ENCODE measurements around the gene MED13L.

The MED13L gene

DNA sequence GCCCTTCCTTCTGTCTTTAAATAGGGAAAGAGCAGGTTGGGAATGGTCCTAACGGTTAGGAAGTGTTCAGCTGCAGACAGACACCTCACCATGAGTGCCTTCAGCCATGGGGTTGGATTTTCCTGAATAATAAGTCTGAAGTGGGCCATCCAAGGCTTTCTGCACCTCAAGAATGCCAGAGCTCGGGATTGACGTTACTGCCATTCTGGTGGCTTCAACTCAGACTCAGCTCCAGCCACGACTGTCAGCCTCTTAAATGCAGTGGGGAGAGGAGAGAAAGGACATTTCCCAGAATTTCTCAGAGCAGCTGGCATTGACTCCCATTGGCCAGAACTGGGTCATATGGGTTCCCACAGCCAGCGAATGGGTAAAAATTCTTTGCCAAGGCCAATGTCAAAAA lies 363.4 kb downstream of the MED13L start:
- Mint-ChIP-seq H3K27me3 (ENCODE audit: low read depth) (peaks cover 44% of the 10 kb centered on the region), H3K4me1 (ENCODE audit: low read depth) (peaks cover 1% of the 10 kb centered on the region), H3K9me3 (no peaks in the 10 kb centered on the region), H3K4me3 (no peak overlapping the region), H3K27ac (no peak overlapping the region), H3K36me3 (ENCODE audit: low read depth) (no peaks in the 10 kb centered on the region)

DNA sequence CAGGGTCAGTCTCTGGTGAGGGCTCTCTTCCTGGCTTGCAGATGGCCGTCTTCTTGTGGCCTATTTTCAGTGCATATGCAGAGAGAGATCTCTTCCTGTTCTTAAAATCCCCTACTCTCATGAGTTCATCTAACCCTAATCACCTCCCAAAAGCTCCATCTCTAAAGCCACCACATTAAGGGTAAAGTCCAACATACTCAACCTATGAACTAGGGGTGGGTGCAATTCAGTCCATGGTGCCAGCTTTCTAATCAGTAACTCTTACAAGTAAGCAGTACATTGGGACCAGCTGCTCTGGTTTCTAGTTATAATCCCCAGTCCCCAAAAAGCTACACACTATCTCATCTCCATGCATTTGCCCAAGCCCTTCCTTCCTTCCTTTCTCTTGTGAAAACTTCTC lies 365.1 kb downstream of the MED13L start:
- Mint-ChIP-seq H3K27me3 (ENCODE audit: low read depth) (peaks cover 36% of the 10 kb centered on the region), H3K36me3 (ENCODE audit: low read depth) (no peaks in the 10 kb centered on the region), H3K4me3 (no peak overlapping the region), H3K4me1 (ENCODE audit: low read depth) (peaks cover 1% of the 10 kb centered on the region), H3K9me3 (no peaks in the 10 kb centered on the region), H3K27ac (no peak overlapping the region)

DNA sequence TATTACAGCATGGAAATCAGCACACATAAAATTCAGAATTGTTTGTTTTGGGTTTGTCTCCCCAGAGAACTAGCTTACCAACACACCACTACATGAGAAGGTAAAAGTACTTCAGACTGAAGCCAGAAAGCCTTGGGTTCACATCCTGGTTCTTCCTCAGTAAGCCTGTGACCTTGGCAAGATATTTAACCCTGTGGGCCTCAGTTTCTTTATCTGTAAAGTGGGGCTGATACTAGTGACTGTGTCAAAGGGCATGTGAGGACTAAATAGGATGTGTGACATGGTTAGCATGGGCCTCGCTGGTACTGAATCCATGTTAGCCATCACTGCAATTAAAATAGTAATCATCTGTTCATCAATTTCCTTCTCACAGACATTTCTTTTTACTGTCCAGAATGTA lies 366.1 kb downstream of the MED13L start:
- Mint-ChIP-seq H3K4me1 (ENCODE audit: low read depth) (no peaks in the 10 kb centered on the region), H3K27ac (no peak overlapping the region), H3K4me3 (no peak overlapping the region), H3K36me3 (ENCODE audit: low read depth) (no peaks in the 10 kb centered on the region), H3K27me3 (ENCODE audit: low read depth) (peaks cover 27% of the 10 kb centered on the region), H3K9me3 (no peaks in the 10 kb centered on the region)

DNA sequence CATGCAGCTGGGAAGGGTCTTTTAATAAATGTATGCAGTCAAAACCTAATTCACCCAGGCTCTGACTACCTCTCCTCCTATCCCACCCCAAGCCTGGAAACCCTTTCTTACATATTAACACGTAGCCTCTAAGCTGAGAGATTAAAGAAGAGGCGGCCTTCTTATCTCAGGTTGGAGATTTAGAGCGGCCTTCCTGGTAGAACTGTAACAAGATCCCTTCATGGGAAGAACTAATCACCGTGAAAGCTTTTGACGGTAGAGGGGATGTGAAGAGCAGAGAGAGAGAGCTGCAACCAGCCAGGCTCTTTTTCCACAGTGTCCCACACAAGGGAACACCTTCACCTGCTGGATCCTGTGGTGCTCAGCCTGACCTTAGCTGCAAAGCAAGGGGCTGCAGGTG lies 367.4 kb downstream of the MED13L start:
- Mint-ChIP-seq H3K27me3 (ENCODE audit: low read depth) (peaks cover 17% of the 10 kb centered on the region), H3K27ac (no peak overlapping the region), H3K36me3 (ENCODE audit: low read depth) (no peaks in the 10 kb centered on the region), H3K4me3 (no peak overlapping the region), H3K9me3 (no peaks in the 10 kb centered on the region), H3K4me1 (ENCODE audit: low read depth) (no peaks in the 10 kb centered on the region)

Data from T-helper 1 cell treated with Interleukin-12 subunit alpha and Interleukin-12 subunit beta and Interleukin-4 antibody, amounts not matched to agents 30 μg/mL and 1 μg/mL, for 36 hours (primary cell).